ENCODE data around the gene TBC1D22A. TPM values are rescaled to one million over a fixed set of nuclear protein-coding genes. Genes with fewer than 3 reads are reported as not detected.

TBC1D22A gene
- total and polyA plus RNA-seq, 10 of the 15 experiments (the other 5 are each of a cell fraction or from before 2014, with no cell fraction given) = 0.63 to 44.7 (median 27.4) TPM

DNA sequence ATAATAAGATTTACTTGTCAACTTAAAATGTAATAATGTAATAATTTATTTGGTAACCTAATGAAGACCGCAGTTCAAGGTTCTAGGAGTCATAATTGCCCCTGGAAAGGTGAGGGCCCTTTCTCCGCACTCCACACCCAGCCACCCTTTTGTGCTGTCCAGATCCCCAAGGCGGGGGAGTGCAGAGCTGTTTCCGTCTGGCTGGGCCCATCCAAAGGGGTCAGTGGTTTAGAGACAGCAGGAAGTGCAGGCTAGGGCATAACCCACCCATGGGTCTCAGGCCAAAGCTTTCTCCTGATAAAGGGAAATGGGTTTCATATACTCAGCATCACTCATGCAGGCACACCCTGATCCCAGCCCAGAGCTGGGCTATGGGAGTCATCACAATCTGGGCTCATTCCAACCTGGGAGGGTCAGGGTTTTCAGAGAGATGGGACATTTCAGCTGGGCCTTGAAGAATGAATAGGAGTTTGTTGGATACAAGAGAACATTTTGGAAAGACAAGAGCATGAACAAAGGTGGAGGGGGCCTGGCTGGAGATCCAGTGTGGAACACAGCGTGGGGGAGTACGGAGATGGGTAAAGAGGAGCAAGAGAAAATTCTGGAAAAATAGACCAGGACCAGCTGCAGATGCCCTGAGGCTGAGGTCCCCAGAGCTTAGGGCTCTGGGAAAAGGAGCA, 432.2 kb downstream of the TBC1D22A start:
- no peak for TF ChIP-seq NFIC (IDR thresholded peaks at IDR 0.05; ENCODE audit: low read depth, low read length)
- TF ChIP-seq SMAD5 (IDR thresholded peaks at IDR 0.05; ENCODE audit: low read depth) = no peak
- no peak for TF ChIP-seq GATAD2B (conservative IDR thresholded peaks at IDR 0.05; ENCODE audit: low read depth)
- no peak for TF ChIP-seq CHD2 (IDR thresholded peaks at IDR 0.05; ENCODE audit: borderline replicate concordance, low read depth, low read length)
- TF ChIP-seq TBL1XR1 (IDR thresholded peaks at IDR 0.05; ENCODE audit: low read depth, low read length) = no peak
- TF ChIP-seq, protein P1, sequence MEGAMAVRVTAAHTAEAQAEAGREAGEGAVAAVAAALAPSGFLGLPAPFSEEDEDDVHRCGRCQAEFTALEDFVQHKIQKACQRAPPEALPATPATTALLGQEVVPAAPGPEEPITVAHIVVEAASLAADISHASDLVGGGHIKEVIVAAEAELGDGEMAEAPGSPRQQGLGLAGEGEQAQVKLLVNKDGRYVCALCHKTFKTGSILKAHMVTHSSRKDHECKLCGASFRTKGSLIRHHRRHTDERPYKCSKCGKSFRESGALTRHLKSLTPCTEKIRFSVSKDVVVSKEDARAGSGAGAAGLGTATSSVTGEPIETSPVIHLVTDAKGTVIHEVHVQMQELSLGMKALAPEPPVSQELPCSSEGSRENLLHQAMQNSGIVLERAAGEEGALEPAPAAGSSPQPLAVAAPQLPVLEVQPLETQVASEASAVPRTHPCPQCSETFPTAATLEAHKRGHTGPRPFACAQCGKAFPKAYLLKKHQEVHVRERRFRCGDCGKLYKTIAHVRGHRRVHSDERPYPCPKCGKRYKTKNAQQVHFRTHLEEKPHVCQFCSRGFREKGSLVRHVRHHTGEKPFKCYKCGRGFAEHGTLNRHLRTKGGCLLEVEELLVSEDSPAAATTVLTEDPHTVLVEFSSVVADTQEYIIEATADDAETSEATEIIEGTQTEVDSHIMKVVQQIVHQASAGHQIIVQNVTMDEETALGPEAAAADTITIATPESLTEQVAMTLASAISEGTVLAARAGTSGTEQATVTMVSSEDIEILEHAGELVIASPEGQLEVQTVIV (IDR thresholded peaks at IDR 0.05; ENCODE audit: borderline replicate concordance, partially characterized antibody) = no peak
- TF ChIP-seq BHLHE40 (IDR thresholded peaks at IDR 0.05; ENCODE audit: borderline replicate concordance in 1 of 2, low read depth in 2 of 2, low read length in 1 of 2) = no peak
- TF ChIP-seq CBFB (IDR thresholded peaks at IDR 0.05; ENCODE audit: low read depth) = no peak
- no peak for TF ChIP-seq CHD1 (IDR thresholded peaks at IDR 0.05; ENCODE audit: low read depth, low read length)
- TF ChIP-seq NRF1 (conservative IDR thresholded peaks at IDR 0.05; ENCODE audit: low read depth, low read length) = no peak
- TF ChIP-seq SPI1 (IDR thresholded peaks at IDR 0.05; ENCODE audit: borderline replicate concordance, insufficient read depth, low read depth, low read length) = no peak
- TF ChIP-seq DPF2 (IDR thresholded peaks at IDR 0.05) = no peak
- TF ChIP-seq MEF2B (IDR thresholded peaks at IDR 0.05; ENCODE audit: partially characterized antibody, poor library complexity, severe bottlenecking) = no peak
- TF ChIP-seq IKZF2 (IDR thresholded peaks at IDR 0.05) = no peak
- TF ChIP-seq HDAC2 (IDR thresholded peaks at IDR 0.05) = no peak
- no peak for TF ChIP-seq SIX5 (IDR thresholded peaks at IDR 0.05; ENCODE audit: low read depth, low read length, severe bottlenecking)
- no peak for TF ChIP-seq E2F4 (IDR thresholded peaks at IDR 0.05; ENCODE audit: low read depth, low read length)
- no peak for TF ChIP-seq CEBPB (IDR thresholded peaks at IDR 0.05; ENCODE audit: borderline replicate concordance in 1 of 2, low read depth in 2 of 2, low read length in 2 of 2)
- CTCF ChIA-PET = no interaction called here
- BruUV-seq (replicated peaks) = no TSS peak
- Histone ChIP-seq H3K36me3 (ENCODE audit: control insufficient read depth in 2 of 2, insufficient read depth in 2 of 2, low read length in 1 of 2) (no peaks in the 10 kb centered on the region), H3K9ac (ENCODE audit: control insufficient read depth, insufficient read depth, low read length) (no peak overlapping the region), H3K27me3 (replicated peaks in 1 of 2; ENCODE audit: control insufficient read depth in 2 of 2, insufficient read depth in 2 of 2, low read length in 1 of 2) (no peaks in the 10 kb centered on the region), H3K4me2 (ENCODE audit: control insufficient read depth, insufficient read depth) (no peak overlapping the region), H3K4me3 (no peak overlapping the region), H3K27ac (ENCODE audit: control insufficient read depth, insufficient read depth) (no peak overlapping the region), H3K9me3 (replicated peaks; ENCODE audit: control insufficient read depth, insufficient read depth, low read length) (no peaks in the 10 kb centered on the region), H4K20me1 (ENCODE audit: control insufficient read depth, insufficient read depth) (no peaks in the 10 kb centered on the region), H3K79me2 (ENCODE audit: control insufficient read depth, insufficient read depth, low read length) (no peaks in the 10 kb centered on the region), H2AFZ (ENCODE audit: control insufficient read depth, low read depth, low read length) (no peak overlapping the region), H3K4me1 (ENCODE audit: control insufficient read depth, insufficient read depth, low read length) (no peaks in the 10 kb centered on the region)
- RAD21 ChIA-PET (ENCODE audit: unreplicated experiment) = no interaction called here
- intact Hi-C loops (cut with micrococcal nuclease; ENCODE audit: unreplicated experiment) (no loop called here), in situ Hi-C loops (cut with MboI) (no loop called here)
- FAIRE-seq (no peak), DNase-seq (ENCODE audit: low read depth, low spot score) (no peak), ATAC-seq (no peak)
- 68% methylated on average over 6 of the region's 6 CpGs for WGBS (ENCODE audit: insufficient coverage, insufficient replicate concordance, low lambda C conversion rate, missing lambda C conversion rate)
- SMC1A ChIA-PET (ENCODE audit: uncharacterized antibody, unreplicated experiment) = no interaction called here
- POLR2A ChIA-PET = no interaction called here

Data from GM12878 (cell line).